Measurements from ENCODE around the gene SGSM1. TPM values are rescaled to one million over a fixed set of nuclear protein-coding genes. Genes with fewer than 3 reads are reported as not detected.

The SGSM1 gene
- total and polyA plus RNA-seq, 9 donors, result 0.91 to 4.4 (median 2.5) TPM

DNA sequence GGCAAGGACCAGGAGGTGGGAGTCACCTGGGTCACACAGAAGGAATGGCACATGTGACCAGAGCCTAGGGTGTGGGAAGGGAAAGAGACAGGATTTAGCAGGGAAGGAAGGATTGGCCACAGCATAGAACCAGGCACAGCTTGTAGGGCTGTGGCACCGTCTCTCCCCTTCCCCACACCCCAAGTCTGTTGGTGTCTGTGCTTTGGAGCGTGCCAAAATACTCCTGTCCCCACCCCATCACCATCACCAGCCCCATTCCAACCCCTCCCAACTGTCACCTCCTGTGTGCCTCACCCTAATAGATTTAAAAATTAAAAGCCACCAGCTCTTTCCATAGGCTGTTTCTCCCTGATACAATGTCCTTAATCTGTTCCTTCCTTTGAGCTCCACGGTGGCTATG is 18.2 kb downstream of the SGSM1 start:
- WGBS, 3 donors, result 70 to 80% (median 71%) methylated on average over 3 of the region's 3 CpGs
- Histone ChIP-seq H3K9me3 (no peaks in the 10 kb centered on the region), H3K36me3 (no peaks in the 10 kb centered on the region), H3K4me1 (ENCODE audit: insufficient read depth) (peaks cover 6% of the 10 kb centered on the region), H3K27ac (no peak overlapping the region), H3K4me3 (no peak overlapping the region), H3K27me3 (no peaks in the 10 kb centered on the region)
- TF ChIP-seq, protein P1, sequence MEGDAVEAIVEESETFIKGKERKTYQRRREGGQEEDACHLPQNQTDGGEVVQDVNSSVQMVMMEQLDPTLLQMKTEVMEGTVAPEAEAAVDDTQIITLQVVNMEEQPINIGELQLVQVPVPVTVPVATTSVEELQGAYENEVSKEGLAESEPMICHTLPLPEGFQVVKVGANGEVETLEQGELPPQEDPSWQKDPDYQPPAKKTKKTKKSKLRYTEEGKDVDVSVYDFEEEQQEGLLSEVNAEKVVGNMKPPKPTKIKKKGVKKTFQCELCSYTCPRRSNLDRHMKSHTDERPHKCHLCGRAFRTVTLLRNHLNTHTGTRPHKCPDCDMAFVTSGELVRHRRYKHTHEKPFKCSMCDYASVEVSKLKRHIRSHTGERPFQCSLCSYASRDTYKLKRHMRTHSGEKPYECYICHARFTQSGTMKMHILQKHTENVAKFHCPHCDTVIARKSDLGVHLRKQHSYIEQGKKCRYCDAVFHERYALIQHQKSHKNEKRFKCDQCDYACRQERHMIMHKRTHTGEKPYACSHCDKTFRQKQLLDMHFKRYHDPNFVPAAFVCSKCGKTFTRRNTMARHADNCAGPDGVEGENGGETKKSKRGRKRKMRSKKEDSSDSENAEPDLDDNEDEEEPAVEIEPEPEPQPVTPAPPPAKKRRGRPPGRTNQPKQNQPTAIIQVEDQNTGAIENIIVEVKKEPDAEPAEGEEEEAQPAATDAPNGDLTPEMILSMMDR (IDR thresholded peaks at IDR 0.05), result no peak
- TF ChIP-seq POLR2A (IDR thresholded peaks at IDR 0.05), result no peak
- intact Hi-C loops (cut with DNase I), result no loop called here
- no peak for DNase-seq

DNA sequence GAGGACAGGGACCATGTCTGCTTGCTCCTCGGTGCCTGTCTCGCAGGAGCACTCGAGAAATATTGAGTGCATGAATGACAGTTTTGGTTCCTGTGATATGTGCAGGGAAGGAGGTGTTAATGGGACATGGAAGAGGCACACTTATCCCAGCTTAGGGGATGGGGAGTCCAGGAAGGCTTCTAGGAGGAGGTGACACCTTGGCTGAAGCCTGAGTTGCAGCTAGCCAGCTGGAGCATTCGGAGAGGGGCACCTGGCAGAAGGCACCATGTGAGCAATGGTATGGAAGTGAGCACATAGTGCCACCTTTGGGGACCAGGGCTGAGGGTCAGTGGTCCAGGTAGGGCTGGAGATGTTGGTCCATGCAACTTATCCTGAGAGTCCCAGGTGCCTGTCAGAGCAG is 18.9 kb downstream of the SGSM1 start:
- no peak for DNase-seq
- Histone ChIP-seq H3K36me3 (no peaks in the 10 kb centered on the region), H3K27me3 (no peaks in the 10 kb centered on the region), H3K4me3 (no peak overlapping the region), H3K9me3 (no peaks in the 10 kb centered on the region), H3K27ac (no peak overlapping the region), H3K4me1 (ENCODE audit: insufficient read depth) (peaks cover 5% of the 10 kb centered on the region)
- intact Hi-C loops (cut with DNase I), result no loop called here
- no peak for TF ChIP-seq POLR2A (IDR thresholded peaks at IDR 0.05)
- TF ChIP-seq EP300 (IDR thresholded peaks at IDR 0.05), result no peak
- TF ChIP-seq, protein P1 (IDR thresholded peaks at IDR 0.05), result no peak
- 85% methylated on average over 4 of the region's 4 CpGs for WGBS, 3 donors

DNA sequence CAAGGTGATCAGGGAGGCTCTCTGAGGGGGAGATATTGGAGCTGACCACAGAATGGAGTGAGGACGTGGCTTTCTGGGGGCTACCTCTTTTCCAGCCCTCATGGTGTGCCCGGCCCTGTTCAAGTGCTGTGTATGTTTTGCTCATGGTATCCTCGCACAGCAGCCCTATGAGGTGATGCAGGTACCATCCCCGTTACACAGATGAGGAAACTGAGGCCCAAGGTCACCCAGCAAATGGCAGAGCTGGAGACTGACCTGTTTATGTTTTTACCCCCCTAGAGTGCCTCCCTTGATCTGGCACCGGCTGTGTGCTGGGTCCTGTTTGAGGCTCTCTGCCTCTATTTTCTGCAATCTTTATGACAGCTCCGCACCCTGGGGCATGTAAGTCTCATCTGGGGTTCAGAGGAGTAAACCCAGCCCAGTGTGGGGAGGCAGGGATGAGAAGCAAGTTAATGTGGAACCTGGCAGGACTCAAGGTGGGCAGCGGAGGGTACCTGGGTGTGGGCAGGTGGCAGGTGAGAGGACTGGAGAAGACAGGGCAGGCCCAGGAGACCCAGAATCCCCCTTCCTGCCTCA is 20.8 kb downstream of the SGSM1 start:
- H3K27me3 ChIP-seq, result no peaks in the 10 kb centered on the region
- H3K27ac ChIP-seq, result no peak overlapping the region
- DNase-seq, result no peak
- intact Hi-C loops (cut with DNase I), result no loop called here
- no peaks in the 10 kb centered on the region for H3K36me3 ChIP-seq
- TF ChIP-seq POLR2A (IDR thresholded peaks at IDR 0.05) (no peak), EP300 (IDR thresholded peaks at IDR 0.05) (no peak)
- TF ChIP-seq, protein P1 (IDR thresholded peaks at IDR 0.05), result no peak
- WGBS, 3 donors, result 81 to 87% (median 84%) methylated on average over 7 of the region's 7 CpGs
- H3K9me3 ChIP-seq, result no peaks in the 10 kb centered on the region
- H3K4me3 ChIP-seq, result no peak overlapping the region
- no peaks in the 10 kb centered on the region for H3K4me1 ChIP-seq (ENCODE audit: insufficient read depth)

DNA sequence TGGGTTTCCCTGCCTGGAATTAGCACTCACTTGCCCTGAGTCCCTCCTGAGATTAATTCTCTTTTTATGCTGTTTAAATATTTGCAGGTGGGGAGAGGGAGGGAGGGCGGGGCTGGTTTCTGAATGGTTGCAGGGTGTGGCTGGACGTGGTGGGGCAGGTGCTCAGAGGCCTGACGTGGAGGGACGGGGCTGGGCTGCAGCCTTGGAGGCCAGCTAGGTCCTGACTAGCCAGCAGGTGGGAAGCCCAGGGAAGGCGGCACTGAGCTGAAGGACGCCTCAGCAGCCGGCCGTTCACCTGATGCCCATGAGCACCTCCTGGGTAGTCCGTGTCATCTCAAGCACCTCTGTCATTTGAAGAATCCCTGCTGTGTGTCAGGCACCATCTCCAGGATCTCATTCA is 21.3 kb downstream of the SGSM1 start:
- no peaks in the 10 kb centered on the region for H3K27me3 ChIP-seq
- no peaks in the 10 kb centered on the region for H3K36me3 ChIP-seq
- WGBS, 3 donors, result 87 to 92% (median 90%) methylated on average over 9 of the region's 9 CpGs
- H3K4me3 ChIP-seq, result no peak overlapping the region
- TF ChIP-seq POLR2A (IDR thresholded peaks at IDR 0.05), result no peak
- TF ChIP-seq, protein P1 (IDR thresholded peaks at IDR 0.05), result no peak
- TF ChIP-seq EP300 (IDR thresholded peaks at IDR 0.05), result no peak
- no peak overlapping the region for H3K27ac ChIP-seq
- H3K4me1 ChIP-seq (ENCODE audit: insufficient read depth), result no peaks in the 10 kb centered on the region
- intact Hi-C loops (cut with DNase I), result no loop called here
- no peak for DNase-seq
- H3K9me3 ChIP-seq, result no peaks in the 10 kb centered on the region
